ENCODE data around the gene ZBED6. TPM values are rescaled to one million over a fixed set of nuclear protein-coding genes. Genes with fewer than 3 reads are reported as not detected.

ZBED6 gene
- total and polyA plus RNA-seq, 10 of the 15 experiments (the other 5 are each of a cell fraction or from before 2014, with no cell fraction given): 0.13 to 15.9 (median 4.8) TPM

DNA sequence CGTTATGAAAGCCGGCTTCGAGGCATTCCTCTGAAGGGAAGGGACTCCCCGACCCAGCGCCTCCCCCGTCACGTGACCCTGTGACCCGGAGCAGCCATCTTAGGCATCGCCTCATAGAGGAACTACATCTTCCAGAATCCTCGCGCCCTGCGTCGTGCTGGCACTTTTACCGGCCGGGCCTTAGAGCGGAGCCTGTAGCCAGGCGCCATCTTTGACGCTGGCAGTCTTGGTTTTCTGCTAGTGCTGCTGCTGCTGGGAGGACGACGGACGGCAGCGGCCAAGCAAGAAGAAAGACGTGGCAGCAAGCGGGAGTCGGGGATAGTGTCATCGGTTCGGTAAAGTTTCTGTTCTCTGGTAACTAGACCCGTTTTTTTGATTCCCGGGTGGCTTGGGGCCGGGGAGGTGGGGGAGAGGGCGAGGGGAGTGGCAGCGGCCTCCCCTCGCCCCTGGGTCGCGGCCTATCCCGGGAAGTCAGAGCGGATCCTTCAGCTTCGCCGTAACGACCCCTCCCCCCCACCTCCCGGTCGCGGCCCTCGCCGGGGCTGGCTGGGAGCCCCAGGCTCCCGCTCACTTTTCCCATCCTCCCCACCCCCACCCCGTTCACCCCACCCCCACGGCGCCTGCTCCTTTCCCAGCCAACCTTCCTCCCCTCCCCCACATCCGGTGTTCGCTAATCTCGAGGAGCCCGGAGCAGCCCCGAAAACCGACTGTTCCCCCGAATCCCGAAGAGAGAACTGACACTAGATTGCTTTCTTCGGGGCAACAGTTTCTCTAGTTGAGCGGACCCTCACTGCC, at the start of gene ZBED6, which contains the start of gene ZC3H11A (continued):
- TF ChIP-seq, protein P1, sequence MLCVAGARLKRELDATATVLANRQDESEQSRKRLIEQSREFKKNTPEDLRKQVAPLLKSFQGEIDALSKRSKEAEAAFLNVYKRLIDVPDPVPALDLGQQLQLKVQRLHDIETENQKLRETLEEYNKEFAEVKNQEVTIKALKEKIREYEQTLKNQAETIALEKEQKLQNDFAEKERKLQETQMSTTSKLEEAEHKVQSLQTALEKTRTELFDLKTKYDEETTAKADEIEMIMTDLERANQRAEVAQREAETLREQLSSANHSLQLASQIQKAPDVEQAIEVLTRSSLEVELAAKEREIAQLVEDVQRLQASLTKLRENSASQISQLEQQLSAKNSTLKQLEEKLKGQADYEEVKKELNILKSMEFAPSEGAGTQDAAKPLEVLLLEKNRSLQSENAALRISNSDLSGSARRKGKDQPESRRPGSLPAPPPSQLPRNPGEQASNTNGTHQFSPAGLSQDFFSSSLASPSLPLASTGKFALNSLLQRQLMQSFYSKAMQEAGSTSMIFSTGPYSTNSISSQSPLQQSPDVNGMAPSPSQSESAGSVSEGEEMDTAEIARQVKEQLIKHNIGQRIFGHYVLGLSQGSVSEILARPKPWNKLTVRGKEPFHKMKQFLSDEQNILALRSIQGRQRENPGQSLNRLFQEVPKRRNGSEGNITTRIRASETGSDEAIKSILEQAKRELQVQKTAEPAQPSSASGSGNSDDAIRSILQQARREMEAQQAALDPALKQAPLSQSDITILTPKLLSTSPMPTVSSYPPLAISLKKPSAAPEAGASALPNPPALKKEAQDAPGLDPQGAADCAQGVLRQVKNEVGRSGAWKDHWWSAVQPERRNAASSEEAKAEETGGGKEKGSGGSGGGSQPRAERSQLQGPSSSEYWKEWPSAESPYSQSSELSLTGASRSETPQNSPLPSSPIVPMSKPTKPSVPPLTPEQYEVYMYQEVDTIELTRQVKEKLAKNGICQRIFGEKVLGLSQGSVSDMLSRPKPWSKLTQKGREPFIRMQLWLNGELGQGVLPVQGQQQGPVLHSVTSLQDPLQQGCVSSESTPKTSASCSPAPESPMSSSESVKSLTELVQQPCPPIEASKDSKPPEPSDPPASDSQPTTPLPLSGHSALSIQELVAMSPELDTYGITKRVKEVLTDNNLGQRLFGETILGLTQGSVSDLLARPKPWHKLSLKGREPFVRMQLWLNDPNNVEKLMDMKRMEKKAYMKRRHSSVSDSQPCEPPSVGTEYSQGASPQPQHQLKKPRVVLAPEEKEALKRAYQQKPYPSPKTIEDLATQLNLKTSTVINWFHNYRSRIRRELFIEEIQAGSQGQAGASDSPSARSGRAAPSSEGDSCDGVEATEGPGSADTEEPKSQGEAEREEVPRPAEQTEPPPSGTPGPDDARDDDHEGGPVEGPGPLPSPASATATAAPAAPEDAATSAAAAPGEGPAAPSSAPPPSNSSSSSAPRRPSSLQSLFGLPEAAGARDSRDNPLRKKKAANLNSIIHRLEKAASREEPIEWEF (IDR thresholded peaks at IDR 0.05; ENCODE audit: insufficient replicate concordance, low read depth, low read length): no peak
- TF ChIP-seq, protein P2, sequence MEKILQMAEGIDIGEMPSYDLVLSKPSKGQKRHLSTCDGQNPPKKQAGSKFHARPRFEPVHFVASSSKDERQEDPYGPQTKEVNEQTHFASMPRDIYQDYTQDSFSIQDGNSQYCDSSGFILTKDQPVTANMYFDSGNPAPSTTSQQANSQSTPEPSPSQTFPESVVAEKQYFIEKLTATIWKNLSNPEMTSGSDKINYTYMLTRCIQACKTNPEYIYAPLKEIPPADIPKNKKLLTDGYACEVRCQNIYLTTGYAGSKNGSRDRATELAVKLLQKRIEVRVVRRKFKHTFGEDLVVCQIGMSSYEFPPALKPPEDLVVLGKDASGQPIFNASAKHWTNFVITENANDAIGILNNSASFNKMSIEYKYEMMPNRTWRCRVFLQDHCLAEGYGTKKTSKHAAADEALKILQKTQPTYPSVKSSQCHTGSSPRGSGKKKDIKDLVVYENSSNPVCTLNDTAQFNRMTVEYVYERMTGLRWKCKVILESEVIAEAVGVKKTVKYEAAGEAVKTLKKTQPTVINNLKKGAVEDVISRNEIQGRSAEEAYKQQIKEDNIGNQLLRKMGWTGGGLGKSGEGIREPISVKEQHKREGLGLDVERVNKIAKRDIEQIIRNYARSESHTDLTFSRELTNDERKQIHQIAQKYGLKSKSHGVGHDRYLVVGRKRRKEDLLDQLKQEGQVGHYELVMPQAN (conservative IDR thresholded peaks at IDR 0.05): no peak
- TF ChIP-seq SUZ12 (IDR thresholded peaks at IDR 0.05; ENCODE audit: unreplicated experiment) (no peak), WRNIP1 (IDR thresholded peaks at IDR 0.05; ENCODE audit: borderline replicate concordance, low read depth, low read length) (no peak), MTA2 (IDR thresholded peaks at IDR 0.05; ENCODE audit: low read depth) (peak; percentile 46; the same call in 1 of the 2 replicates), MYC (IDR thresholded peaks at IDR 0.05; ENCODE audit: insufficient read depth, insufficient read length, insufficient replicate concordance, low read length, severe bottlenecking) (no peak), USF2 (IDR thresholded peaks at IDR 0.05; ENCODE audit: borderline replicate concordance, low read depth, low read length) (peak; percentile 95), ASH2L (IDR thresholded peaks at IDR 0.05; ENCODE audit: borderline replicate concordance, low read depth) (no peak), NFXL1 (IDR thresholded peaks at IDR 0.05; ENCODE audit: borderline replicate concordance) (no peak), CHD2 (IDR thresholded peaks at IDR 0.05; ENCODE audit: borderline replicate concordance, low read depth, low read length) (peak; percentile 65; the same call in 1 of the 2 replicates), MTA3 (IDR thresholded peaks at IDR 0.05; ENCODE audit: borderline replicate concordance, low read length) (no peak), CHD1 (IDR thresholded peaks at IDR 0.05; ENCODE audit: low read depth, low read length) (no peak), PAX5 (IDR thresholded peaks at IDR 0.05; ENCODE audit: borderline replicate concordance, low read depth, low read length) (no peak), CBFB (IDR thresholded peaks at IDR 0.05; ENCODE audit: low read depth) (no peak; the same call in 1 of the 2 replicates), BHLHE40 (IDR thresholded peaks at IDR 0.05; ENCODE audit: borderline replicate concordance in 1 of 2, low read depth in 2 of 2, low read length in 1 of 2) (peak; percentile 94 to 98), EED (IDR thresholded peaks at IDR 0.05; ENCODE audit: low read depth) (no peak), ATF7 (IDR thresholded peaks at IDR 0.05; ENCODE audit: low read depth) (peak; percentile 88; the same call in 1 of the 2 replicates), TAF1 (IDR thresholded peaks at IDR 0.05; ENCODE audit: borderline replicate concordance, low read depth, low read length) (peak; percentile 59; the same call in 1 of the 2 replicates)
- TF ChIP-seq, protein P3, sequence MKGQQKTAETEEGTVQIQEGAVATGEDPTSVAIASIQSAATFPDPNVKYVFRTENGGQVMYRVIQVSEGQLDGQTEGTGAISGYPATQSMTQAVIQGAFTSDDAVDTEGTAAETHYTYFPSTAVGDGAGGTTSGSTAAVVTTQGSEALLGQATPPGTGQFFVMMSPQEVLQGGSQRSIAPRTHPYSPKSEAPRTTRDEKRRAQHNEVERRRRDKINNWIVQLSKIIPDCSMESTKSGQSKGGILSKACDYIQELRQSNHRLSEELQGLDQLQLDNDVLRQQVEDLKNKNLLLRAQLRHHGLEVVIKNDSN (IDR thresholded peaks at IDR 0.05; ENCODE audit: borderline replicate concordance, extremely low read length, insufficient read depth, low read depth, low read length): peak; percentile 94
